MM.1S (cell line): ENCODE results near the gene C16orf89.
"Not testable (repeated sequence)": the region's sequence is repeated elsewhere in the genome, so short reads cannot be mapped to it uniquely, and the experiment has no call there.

Source experiments
- EZH2phosphoT487 ChIP-seq: fragments of 300-600 bp; sonication (generic); IDR thresholded peaks from 2 replicates; pipeline ENCODE4 v1.6.1; 2018; ENCODE audit warnings: antibody characterized with exemption, low read length
- TF ChIP-seq, protein P1 (sequence below): fragments of 300-600 bp; sonication (generic); IDR thresholded peaks from 2 replicates; pipeline ENCODE4 v1.5.1; 2016; ENCODE audit warnings: antibody characterized with exemption, low read length, mixed read lengths

DNA sequence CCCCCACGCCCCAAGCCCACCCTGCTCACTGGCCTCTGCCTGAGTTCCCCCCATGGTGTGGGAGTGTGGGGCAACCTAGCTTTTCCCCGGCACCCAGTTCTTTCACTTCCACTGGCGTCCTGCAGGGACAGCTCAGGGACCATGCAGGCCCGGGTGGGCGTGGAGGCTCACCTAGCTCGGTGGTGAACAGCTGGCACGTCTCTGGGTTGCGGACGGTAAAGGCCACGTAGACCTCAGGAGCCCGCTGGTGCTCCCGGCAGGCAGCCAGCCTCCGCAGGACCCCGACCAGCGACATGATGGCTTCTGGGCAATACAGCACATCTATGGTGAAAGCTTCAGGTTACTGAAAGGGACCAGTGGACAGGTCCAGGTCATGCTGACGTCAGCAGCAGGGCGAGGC is 23.2 kb upstream of the C16orf89 start:
- TF ChIP-seq, protein P1, sequence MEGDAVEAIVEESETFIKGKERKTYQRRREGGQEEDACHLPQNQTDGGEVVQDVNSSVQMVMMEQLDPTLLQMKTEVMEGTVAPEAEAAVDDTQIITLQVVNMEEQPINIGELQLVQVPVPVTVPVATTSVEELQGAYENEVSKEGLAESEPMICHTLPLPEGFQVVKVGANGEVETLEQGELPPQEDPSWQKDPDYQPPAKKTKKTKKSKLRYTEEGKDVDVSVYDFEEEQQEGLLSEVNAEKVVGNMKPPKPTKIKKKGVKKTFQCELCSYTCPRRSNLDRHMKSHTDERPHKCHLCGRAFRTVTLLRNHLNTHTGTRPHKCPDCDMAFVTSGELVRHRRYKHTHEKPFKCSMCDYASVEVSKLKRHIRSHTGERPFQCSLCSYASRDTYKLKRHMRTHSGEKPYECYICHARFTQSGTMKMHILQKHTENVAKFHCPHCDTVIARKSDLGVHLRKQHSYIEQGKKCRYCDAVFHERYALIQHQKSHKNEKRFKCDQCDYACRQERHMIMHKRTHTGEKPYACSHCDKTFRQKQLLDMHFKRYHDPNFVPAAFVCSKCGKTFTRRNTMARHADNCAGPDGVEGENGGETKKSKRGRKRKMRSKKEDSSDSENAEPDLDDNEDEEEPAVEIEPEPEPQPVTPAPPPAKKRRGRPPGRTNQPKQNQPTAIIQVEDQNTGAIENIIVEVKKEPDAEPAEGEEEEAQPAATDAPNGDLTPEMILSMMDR = not testable (repeated sequence)
- not testable (repeated sequence) for TF ChIP-seq EZH2phosphoT487
